Aorta (tissue), 5 donors: ENCODE measurements around the gene ZNF200. TPM values are rescaled to one million over a fixed set of nuclear protein-coding genes. Genes with fewer than 3 reads are reported as not detected.

Experiments used
- ATAC-seq: fragments of 200-7000 bp; cut with Tn5 transposase; one replicate; pipeline ENCODE4 v1.9.1; 2022; ENCODE audit warnings: moderate library complexity; ENCODE audit not compliant: low FRiP score
- DNase-seq, 2 donors: peaks; one replicate each; pipeline ENCODE4 v3.0.0-alpha.2; 2020
- H3K27ac ChIP-seq, 2 donors: one replicate each; pipeline ENCODE4 v1.5.1; 2013; ENCODE audit warnings: low read length in 2 of 2, mild to moderate bottlenecking in 2 of 2, moderate library complexity in 2 of 2, control low read depth in 1 of 2, inconsistent platforms in 1 of 2, low read depth in 1 of 2
- H3K27me3 ChIP-seq, 2 donors: one replicate each; pipeline ENCODE4 v1.6.1; 2013; ENCODE audit warnings: control low read depth in 1 of 2, low read length in 1 of 2, mild to moderate bottlenecking in 1 of 2, moderate library complexity in 1 of 2; ENCODE audit not compliant: insufficient read depth in 2 of 2, control insufficient read depth in 1 of 2
- H3K36me3 ChIP-seq, 2 donors: one replicate each; pipeline ENCODE4 v1.6.1; 2013; ENCODE audit warnings: control low read depth in 1 of 2, low read length in 1 of 2, mild to moderate bottlenecking in 1 of 2; ENCODE audit not compliant: insufficient read depth in 2 of 2, control insufficient read depth in 1 of 2
- H3K4me1 ChIP-seq, 2 donors: one replicate each; pipeline ENCODE4 v1.6.1; 2013; ENCODE audit warnings: low read length in 2 of 2, control low read depth in 1 of 2, mild to moderate bottlenecking in 1 of 2, moderate library complexity in 1 of 2; ENCODE audit not compliant: insufficient read depth in 2 of 2, control insufficient read depth in 1 of 2
- H3K4me3 ChIP-seq, 2 donors: one replicate each; pipeline ENCODE4 v1.5.1; 2013; ENCODE audit warnings: low read length in 2 of 2, control low read depth in 1 of 2, mild to moderate bottlenecking in 1 of 2
- H3K9me3 ChIP-seq: one replicate; pipeline ENCODE4 v1.6.1; 2013; ENCODE audit warnings: mild to moderate bottlenecking, low read length; ENCODE audit not compliant: control insufficient read depth
- WGBS, 2 donors: extraction: QIAGEN DNeasy Blood & Tissue Kit; methylation state at CpG; one replicate each; pipeline ENCODE4 v1.1.7; 2013; 5-methylcytosine and 5-hydroxymethylcytosine counted together
- intact Hi-C, 2 donors: fragments of 100-400 bp; cut with DNase I; formaldehyde crosslinking; loops; one replicate each; pipeline versions ENCODE4 v1.14.2 to v1.15.0; 2022
- polyA plus RNA-seq, 2 donors: library from polyadenylated mRNA; stranded (reverse); fragments of 200-250 nt; gene quantifications; one replicate each; pipeline ENCODE4 v1.2.3, GENCODE V29; 2013
- total RNA-seq, 2 donors: library from RNA; stranded (reverse); fragmentation: NEBNext Ultra II Directional; extraction: Animal tissue kit (Norgen Biotek cat#: 25700); gene quantifications; one replicate each; pipeline ENCODE4 v1.2.1, GENCODE V29; 2021
- donor health status: healthy with polysubstance abuse.
- donor health status: Bipolar disorder and iron deficiency.
- donor health status: DM: no; HTN: no; CAD: no.
- donor health status: DM: no; HTN: no; CAD: no.
- donor health status: DM: yes; HTN: yes; CAD: no.

ZNF200 gene
- total and polyA plus RNA-seq, 4 donors, result 4.0 to 8.1 (median 6.0) TPM

- 79 to 80% methylated on average over 7 of the region's 7 CpGs for WGBS, 2 donors
- no peak overlapping the region for H3K4me3 ChIP-seq
- no peak overlapping the region for H3K27ac ChIP-seq
- DNase-seq, result no peak
- H3K9me3 ChIP-seq, result no peaks in the 10 kb centered on the region
- no peaks in the 10 kb centered on the region for H3K27me3 ChIP-seq
- H3K36me3 ChIP-seq, result no peaks in the 10 kb centered on the region
- H3K4me1 ChIP-seq, result no peaks in the 10 kb centered on the region
- intact Hi-C loops, result no loop called here
- ATAC-seq, result no peak
Measured at GRCh38 chr16:3246002-3246401, 11.0 kb upstream of the ZNF200 start.

GRCh38 chr16:3243882-3244281 lies 8.9 kb upstream of the ZNF200 start:
- no peaks in the 10 kb centered on the region for H3K27me3 ChIP-seq
- ATAC-seq (no peak), DNase-seq (no peak)
- 69 to 76% methylated on average over 6 of the region's 6 CpGs for WGBS, 2 donors
- no peak overlapping the region for H3K4me3 ChIP-seq
- H3K36me3 ChIP-seq, result no peaks in the 10 kb centered on the region
- no peak overlapping the region for H3K27ac ChIP-seq
- no peaks in the 10 kb centered on the region for H3K9me3 ChIP-seq
- intact Hi-C loops, result no loop called here
- no peaks in the 10 kb centered on the region for H3K4me1 ChIP-seq

- Histone ChIP-seq H3K27me3 (no peaks in the 10 kb centered on the region), H3K4me1 (no peaks in the 10 kb centered on the region), H3K9me3 (no peaks in the 10 kb centered on the region), H3K36me3 (no peaks in the 10 kb centered on the region), H3K4me3 (no peak overlapping the region), H3K27ac (no peak overlapping the region)
- ATAC-seq, result no peak
- intact Hi-C loops, result no loop called here
- DNase-seq, result no peak
- WGBS, 2 donors, result 80 to 88% methylated on average over 11 of the region's 11 CpGs
Measured at GRCh38 chr16:3242709-3243108, 7.8 kb upstream of the ZNF200 start.

GRCh38 chr16:3241761-3242160 lies 6.8 kb upstream of the ZNF200 start:
- H3K36me3 ChIP-seq, result no peaks in the 10 kb centered on the region
- H3K4me3 ChIP-seq, result no peak overlapping the region
- no peaks in the 10 kb centered on the region for H3K27me3 ChIP-seq
- no peaks in the 10 kb centered on the region for H3K9me3 ChIP-seq
- intact Hi-C loops, result no loop called here
- ATAC-seq (no peak), DNase-seq (no peak)
- H3K4me1 ChIP-seq, result no peaks in the 10 kb centered on the region
- 75 to 79% methylated on average over 5 of the region's 5 CpGs for WGBS, 2 donors
- H3K27ac ChIP-seq, result no peak overlapping the region

- H3K27me3 ChIP-seq, result no peaks in the 10 kb centered on the region
- no peak overlapping the region for H3K4me3 ChIP-seq
- H3K36me3 ChIP-seq, result peaks cover 8 to 9% of the 10 kb centered on the region in 2 donors
- intact Hi-C loops, result no loop called here
- H3K27ac ChIP-seq, result no peak overlapping the region
- ATAC-seq, result no peak
- 84 to 87% methylated on average over 25 to 29 of the region's 29 CpGs for WGBS, 2 donors
- no peaks in the 10 kb centered on the region for H3K4me1 ChIP-seq
- H3K9me3 ChIP-seq, result no peaks in the 10 kb centered on the region
- peak; percentile 68 to 86 for DNase-seq
Measured at GRCh38 chr16:3235856-3236669, 1.1 kb upstream of the ZNF200 start.

GRCh38 chr16:3234543-3234856 lies 458 bp downstream of the ZNF200 start:
- no peaks in the 10 kb centered on the region for H3K27me3 ChIP-seq
- intact Hi-C loops, result loop anchor here in 1 of 2 donors (5.0 kb wide), 1 partner anchor 43 kb away; no protein-coding TSS in a partner anchor
- no peaks in the 10 kb centered on the region for H3K4me1 ChIP-seq
- H3K27ac ChIP-seq, result peak overlapping the region in 1 of 2 donors; percentile 24
- no peak for DNase-seq
- H3K4me3 ChIP-seq, result peak overlapping the region; percentile 32 to 92
- 2 to 4% methylated on average over 18 of the region's 18 CpGs for WGBS, 2 donors
- no peaks in the 10 kb centered on the region for H3K9me3 ChIP-seq
- no peak for ATAC-seq
- peaks cover 8 to 9% of the 10 kb centered on the region in 2 donors for H3K36me3 ChIP-seq

GRCh38 chr16:3223913-3224515 lies 10.9 kb downstream of the ZNF200 start:
- Histone ChIP-seq H3K4me1 (no peaks in the 10 kb centered on the region), H3K36me3 (peaks cover 10 to 19% of the 10 kb centered on the region in 2 donors), H3K4me3 (peak overlapping the region in 1 of 2 donors; percentile 31), H3K9me3 (peaks cover 27% of the 10 kb centered on the region), H3K27ac (no peak overlapping the region), H3K27me3 (no peaks in the 10 kb centered on the region)
- DNase-seq, result no peak
- intact Hi-C loops, result no loop called here
- ATAC-seq, result no peak
- WGBS, 2 donors, result 96 to 97% methylated on average over 10 of the region's 10 CpGs

- H3K27me3 ChIP-seq, result no peaks in the 10 kb centered on the region
- no peak for DNase-seq
- no peak overlapping the region for H3K27ac ChIP-seq
- WGBS, 2 donors, result 90 to 93% methylated on average over 10 of the region's 10 CpGs
- intact Hi-C loops, result no loop called here
- H3K4me1 ChIP-seq, result no peaks in the 10 kb centered on the region
- no peak overlapping the region for H3K4me3 ChIP-seq
- H3K9me3 ChIP-seq, result peaks cover 23% of the 10 kb centered on the region
- H3K36me3 ChIP-seq, result peaks cover 6 to 19% of the 10 kb centered on the region in 2 donors
- no peak for ATAC-seq
Measured at GRCh38 chr16:3220839-3221238, 14.1 kb downstream of the ZNF200 start.

GRCh38 chr16:3216263-3216640 lies 18.7 kb downstream of the ZNF200 start:
- Histone ChIP-seq H3K4me1 (no peaks in the 10 kb centered on the region), H3K27ac (no peak overlapping the region), H3K27me3 (peaks cover 0 to 2% of the 10 kb centered on the region in 2 donors), H3K4me3 (no peak overlapping the region), H3K9me3 (peaks cover 5% of the 10 kb centered on the region), H3K36me3 (no peaks in the 10 kb centered on the region)
- ATAC-seq, result no peak
- intact Hi-C loops, result no loop called here
- WGBS, 2 donors, result 54 to 60% methylated on average over 3 of the region's 3 CpGs
- no peak for DNase-seq
